Liver (tissue), 9 donors: Measurements from ENCODE around the gene RFC2. TPM values are rescaled to one million over a fixed set of nuclear protein-coding genes. Genes with fewer than 3 reads are reported as not detected.

ENCODE experiments used
- DNase-seq: peaks from one replicate; pipeline ENCODE4 v3.0.0-alpha.2; 2017; ENCODE audit warnings: low spot score
- H3K27ac ChIP-seq, 2 donors: one replicate each; pipeline ENCODE4 v1.7.0; 2013; ENCODE audit warnings: inconsistent platforms in 2 of 2, low read length in 2 of 2, control low read depth in 1 of 2, low read depth in 1 of 2, mild to moderate bottlenecking in 1 of 2
- H3K27me3 ChIP-seq, 4 donors: one replicate each; pipeline versions ENCODE4 v1.6.1 to v1.7.0; 2013; ENCODE audit warnings: low read length in 3 of 4, inconsistent platforms in 1 of 4, mild to moderate bottlenecking in 1 of 4, moderate library complexity in 1 of 4; ENCODE audit not compliant: control insufficient read depth in 4 of 4, insufficient read depth in 4 of 4
- H3K36me3 ChIP-seq, 4 donors: one replicate each; pipeline versions ENCODE4 v1.6.1 to v1.7.0; 2013; ENCODE audit warnings: low read length in 3 of 4, mild to moderate bottlenecking in 3 of 4, low read depth in 1 of 4, moderate library complexity in 1 of 4; ENCODE audit not compliant: control insufficient read depth in 4 of 4, insufficient read depth in 3 of 4
- H3K4me1 ChIP-seq, 4 donors: one replicate each; pipeline versions ENCODE4 v1.6.1 to v1.7.0; 2013; ENCODE audit warnings: low read length in 3 of 4, mild to moderate bottlenecking in 3 of 4, moderate library complexity in 1 of 4; ENCODE audit not compliant: control insufficient read depth in 4 of 4, insufficient read depth in 4 of 4
- H3K4me3 ChIP-seq, 3 donors: one replicate each; pipeline versions ENCODE4 v1.6.1 to v1.7.0; 2013; ENCODE audit warnings: low read length in 3 of 3, control low read depth in 1 of 3, low read depth in 1 of 3, mild to moderate bottlenecking in 1 of 3
- H3K9ac ChIP-seq, 2 donors: one replicate each; pipeline ENCODE4 v1.7.0; 2013; ENCODE audit warnings: low read length in 2 of 2, mild to moderate bottlenecking in 2 of 2, moderate library complexity in 2 of 2, control low read depth in 1 of 2, low read depth in 1 of 2
- H3K9me3 ChIP-seq, 4 donors: one replicate each; pipeline versions ENCODE4 v1.6.1 to v1.7.0; 2013; ENCODE audit warnings: low read length in 3 of 4; ENCODE audit not compliant: control insufficient read depth in 4 of 4
- ATF3 ChIP-seq: IDR thresholded peaks from 2 replicates; pipeline ENCODE4 v1.6.1; 2016; ENCODE audit warnings: antibody characterized with exemption
- CTCF ChIP-seq: fragments of 150-350 bp; IDR thresholded peaks from 2 replicates; pipeline ENCODE4 v1.5.1; 2017; ENCODE audit warnings: improper control_type of control experiment, low read depth, low read length; ENCODE audit not compliant: missing input control
- EGR1 ChIP-seq, 2 donors: IDR thresholded peaks; 2 replicates each; pipeline ENCODE4 v1.6.1; 2016 to 2018; ENCODE audit warnings: antibody characterized with exemption in 2 of 2, low read depth in 2 of 2
- FOXA1 ChIP-seq: IDR thresholded peaks from 2 replicates; pipeline ENCODE4 v1.6.1; 2016; ENCODE audit warnings: antibody characterized with exemption
- FOXA2 ChIP-seq: IDR thresholded peaks from 2 replicates; pipeline ENCODE4 v1.6.1; 2016; ENCODE audit warnings: antibody characterized with exemption
- GABPA ChIP-seq, 2 donors: IDR thresholded peaks in 1 of 2; conservative IDR thresholded peaks in 1 of 2; 2 replicates each; pipeline ENCODE4 v1.6.1; 2016; ENCODE audit warnings: antibody characterized with exemption in 2 of 2, mild to moderate bottlenecking in 1 of 2, moderate library complexity in 1 of 2
- HNF4A ChIP-seq, 2 donors: conservative IDR thresholded peaks; 2 replicates each; pipeline ENCODE4 v1.6.1; 2016; ENCODE audit warnings: antibody characterized with exemption in 2 of 2, mild to moderate bottlenecking in 2 of 2
- HNF4G ChIP-seq: IDR thresholded peaks from 2 replicates; pipeline ENCODE4 v1.6.1; 2016; ENCODE audit warnings: antibody characterized with exemption
- JUND ChIP-seq, 2 donors: IDR thresholded peaks; 2 replicates each; pipeline ENCODE4 v1.6.1; 2016; ENCODE audit warnings: antibody characterized with exemption in 2 of 2
- NR2F2 ChIP-seq: IDR thresholded peaks from 2 replicates; pipeline ENCODE4 v1.6.1; 2016; ENCODE audit warnings: antibody characterized with exemption
- RAD21 ChIP-seq, 2 donors: IDR thresholded peaks; 2 replicates each; pipeline ENCODE4 v1.6.1; 2016; ENCODE audit warnings: antibody characterized with exemption in 2 of 2, mild to moderate bottlenecking in 2 of 2
- REST ChIP-seq: IDR thresholded peaks from 2 replicates; pipeline ENCODE4 v1.6.1; 2016; ENCODE audit warnings: antibody characterized with exemption, mild to moderate bottlenecking
- RXRA ChIP-seq, 2 donors: IDR thresholded peaks; 2 replicates each; pipeline ENCODE4 v1.6.1; 2017 to 2018; ENCODE audit warnings: antibody characterized with exemption in 2 of 2, mild to moderate bottlenecking in 1 of 2
- SP1 ChIP-seq: IDR thresholded peaks from 2 replicates; pipeline ENCODE4 v1.6.1; 2018; ENCODE audit warnings: antibody characterized with exemption, mild to moderate bottlenecking
- TAF1 ChIP-seq: conservative IDR thresholded peaks from 2 replicates; pipeline ENCODE4 v1.6.1; 2016; ENCODE audit warnings: antibody characterized with exemption, mild to moderate bottlenecking
- YY1 ChIP-seq: IDR thresholded peaks from 2 replicates; pipeline ENCODE4 v1.6.1; 2016; ENCODE audit warnings: antibody characterized with exemption, mild to moderate bottlenecking
- ZBTB33 ChIP-seq: IDR thresholded peaks from 2 replicates; pipeline ENCODE4 v1.6.1; 2016; ENCODE audit warnings: antibody characterized with exemption
- WGBS: extraction: QIAGEN DNeasy Blood & Tissue Kit; methylation state at CpG from one replicate; pipeline ENCODE4 v1.1.7; 2013; 5-methylcytosine and 5-hydroxymethylcytosine counted together
- polyA plus RNA-seq, 2 donors: library from polyadenylated mRNA; stranded (reverse) in 1 of 2; unstranded in 1 of 2; fragments of 200-250 nt in 1 of 2; fragments of >200 nt in 1 of 2; fragmentation: Nextera tagmentation in 1 of 2; extraction: Ambion mirVana in 1 of 2; gene quantifications; one replicate each; pipeline versions ENCODE4 v1.2.1 to v1.2.3, GENCODE V29; 2013 to 2015
- total RNA-seq, 2 donors: library from RNA; depleted of rRNA; stranded (reverse); fragments of >200 nt; gene quantifications; one replicate each; pipeline ENCODE4 v1.2.3, GENCODE V29; 2014
- TF ChIP-seq, protein P1 (sequence below): IDR thresholded peaks from 2 replicates; pipeline ENCODE4 v1.6.1; 2016; ENCODE audit warnings: antibody characterized with exemption
- donor health status: healthy.
- donor health status: healthy.
- donor health status: healthy.
- donor health status: healthy.
- donor health status: healthy.

RFC2 gene
- total and polyA plus RNA-seq, 4 donors, result 12.8 to 23.8 (median 14.8) TPM

DNA sequence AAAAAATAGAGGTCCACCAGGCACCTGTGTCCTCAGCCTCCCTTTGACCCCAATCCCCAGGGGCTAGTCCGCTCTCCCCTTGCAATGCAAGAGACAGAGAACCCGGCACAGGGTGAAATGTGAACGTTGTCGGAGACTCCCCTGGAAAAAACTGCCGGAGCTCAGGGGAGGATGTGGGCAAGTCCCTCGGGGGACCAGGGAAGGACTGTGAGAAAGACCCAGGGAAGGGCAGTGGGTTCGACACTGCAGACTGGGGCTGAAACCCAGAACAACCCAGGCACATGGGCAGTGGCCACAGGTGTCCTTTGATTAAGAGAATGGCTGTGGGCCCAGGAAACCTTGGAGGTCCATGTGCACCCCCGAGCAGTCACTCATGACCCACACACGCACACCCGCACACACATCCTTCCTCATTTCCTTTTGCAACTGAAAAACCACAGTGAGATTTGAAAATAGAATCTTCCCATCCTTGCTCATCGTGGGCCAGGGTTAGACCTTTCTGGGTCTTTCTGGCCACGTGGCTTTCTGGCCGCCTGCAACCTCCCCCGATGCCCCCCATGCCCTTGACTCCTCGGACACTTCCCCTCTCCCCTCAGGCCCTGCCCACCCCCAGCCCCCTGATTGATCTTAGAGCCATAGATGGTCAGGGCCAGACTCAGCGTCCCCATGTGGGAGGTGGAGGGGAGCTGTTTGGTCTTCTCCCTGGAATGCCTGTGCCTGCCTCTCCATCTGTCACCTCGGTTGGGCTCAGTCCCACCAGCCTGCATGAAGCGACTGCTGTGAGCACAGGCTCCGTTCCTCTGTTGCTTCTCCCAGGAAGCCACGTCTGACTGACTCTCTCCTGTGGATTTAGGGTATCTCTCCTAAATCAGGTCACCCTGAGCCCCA lies 36.5 kb downstream of the RFC2 start:
- H3K9me3 ChIP-seq, result no peaks in the 10 kb centered on the region
- peaks cover 10 to 29% (median 17%) of the 10 kb centered on the region in 4 donors for H3K4me1 ChIP-seq
- no peaks in the 10 kb centered on the region for H3K27me3 ChIP-seq
- no peak overlapping the region for H3K9ac ChIP-seq
- no peaks in the 10 kb centered on the region for H3K36me3 ChIP-seq
- DNase-seq, result no peak
- no peak overlapping the region for H3K4me3 ChIP-seq
- no peak for TF ChIP-seq CTCF
- TF ChIP-seq NR2F2, result no peak
- no peak for TF ChIP-seq TAF1
- no peak for TF ChIP-seq SP1
- no peak for TF ChIP-seq YY1
- TF ChIP-seq FOXA2, result no peak
- TF ChIP-seq EGR1 (IDR thresholded peaks at IDR 0.05; ENCODE audit: low read depth in 2 of 2), result no peak
- TF ChIP-seq HNF4A (conservative IDR thresholded peaks at IDR 0.05), result no peak
- no peak for TF ChIP-seq ATF3
- TF ChIP-seq REST, result no peak
- no peak for TF ChIP-seq FOXA1
- TF ChIP-seq HNF4G, result no peak
- no peak for TF ChIP-seq RXRA (IDR thresholded peaks at IDR 0.05)
- TF ChIP-seq, protein P1, sequence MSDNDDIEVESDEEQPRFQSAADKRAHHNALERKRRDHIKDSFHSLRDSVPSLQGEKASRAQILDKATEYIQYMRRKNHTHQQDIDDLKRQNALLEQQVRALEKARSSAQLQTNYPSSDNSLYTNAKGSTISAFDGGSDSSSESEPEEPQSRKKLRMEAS, result no peak
- TF ChIP-seq JUND (IDR thresholded peaks at IDR 0.05), result no peak
- no peak for TF ChIP-seq ZBTB33
- no peak for TF ChIP-seq RAD21 (IDR thresholded peaks at IDR 0.05)
- TF ChIP-seq GABPA (IDR thresholded peaks at IDR 0.05 in 1 of 2, conservative IDR thresholded peaks at IDR 0.05 in 1 of 2), result no peak
- H3K27ac ChIP-seq, result no peak overlapping the region
- 72% methylated on average over 20 of the region's 20 CpGs for WGBS
